Lower lobe of right lung (tissue), 2 donors: Measurements from ENCODE around the gene CEP128. TPM values are rescaled to one million over a fixed set of nuclear protein-coding genes. Genes with fewer than 3 reads are reported as not detected.

Source experiments
- ATAC-seq, 2 donors: fragments of 200-7000 bp; cut with Tn5 transposase; one replicate each; pipeline ENCODE4 v1.9.1; 2020 to 2022; ENCODE audit warnings: mild to moderate bottlenecking in 2 of 2, moderate library complexity in 2 of 2
- DNase-seq: peaks from one replicate; pipeline ENCODE4 v3.0.0-alpha.2; 2020
- H3K27ac ChIP-seq: fragments of 200-600 bp; one replicate; pipeline ENCODE4 v1.8.0; 2022
- H3K27me3 ChIP-seq: fragments of 200-600 bp; one replicate; pipeline ENCODE4 v1.8.0; 2022; ENCODE audit warnings: low read depth
- H3K36me3 ChIP-seq: fragments of 200-600 bp; one replicate; pipeline ENCODE4 v1.8.0; 2022; ENCODE audit warnings: mild to moderate bottlenecking
- H3K4me1 ChIP-seq: fragments of 200-600 bp; one replicate; pipeline ENCODE4 v1.8.0; 2022
- H3K4me3 ChIP-seq: fragments of 200-600 bp; one replicate; pipeline ENCODE4 v1.8.0; 2022; ENCODE audit warnings: mild to moderate bottlenecking
- H3K9me3 ChIP-seq: fragments of 200-600 bp; one replicate; pipeline ENCODE4 v1.8.0; 2022
- intact Hi-C: fragments of 100-400 bp; cut with DNase I; formaldehyde crosslinking; loops from one replicate; pipeline ENCODE4 v1.11.0; 2022
- total RNA-seq: library from RNA; stranded (reverse); fragmentation: NEBNext Ultra II Directional; extraction: Animal tissue kit (Norgen Biotek cat#: 25700); gene quantifications from one replicate; pipeline ENCODE4 v1.2.1, GENCODE V29; 2021
- TF ChIP-seq, protein P1 (sequence below): fragments of 200-600 bp; IDR thresholded peaks from one replicate; pipeline ENCODE4 v1.8.0; 2022; ENCODE audit warnings: antibody characterized with exemption, mild to moderate bottlenecking
- donor health status: DM: no; HTN: yes; CAD: no; lungs with severe emphysema.

Gene CEP128
- total RNA-seq, 1 donor from 2014 or later = 11.5 TPM

GRCh38 chr14:80981673-80982072, 40.1 kb upstream of the CEP128 start:
- H3K4me3 ChIP-seq = no peak overlapping the region
- intact Hi-C loops = no loop called here
- H3K36me3 ChIP-seq = no peaks in the 10 kb centered on the region
- ATAC-seq = no peak
- TF ChIP-seq, protein P1, sequence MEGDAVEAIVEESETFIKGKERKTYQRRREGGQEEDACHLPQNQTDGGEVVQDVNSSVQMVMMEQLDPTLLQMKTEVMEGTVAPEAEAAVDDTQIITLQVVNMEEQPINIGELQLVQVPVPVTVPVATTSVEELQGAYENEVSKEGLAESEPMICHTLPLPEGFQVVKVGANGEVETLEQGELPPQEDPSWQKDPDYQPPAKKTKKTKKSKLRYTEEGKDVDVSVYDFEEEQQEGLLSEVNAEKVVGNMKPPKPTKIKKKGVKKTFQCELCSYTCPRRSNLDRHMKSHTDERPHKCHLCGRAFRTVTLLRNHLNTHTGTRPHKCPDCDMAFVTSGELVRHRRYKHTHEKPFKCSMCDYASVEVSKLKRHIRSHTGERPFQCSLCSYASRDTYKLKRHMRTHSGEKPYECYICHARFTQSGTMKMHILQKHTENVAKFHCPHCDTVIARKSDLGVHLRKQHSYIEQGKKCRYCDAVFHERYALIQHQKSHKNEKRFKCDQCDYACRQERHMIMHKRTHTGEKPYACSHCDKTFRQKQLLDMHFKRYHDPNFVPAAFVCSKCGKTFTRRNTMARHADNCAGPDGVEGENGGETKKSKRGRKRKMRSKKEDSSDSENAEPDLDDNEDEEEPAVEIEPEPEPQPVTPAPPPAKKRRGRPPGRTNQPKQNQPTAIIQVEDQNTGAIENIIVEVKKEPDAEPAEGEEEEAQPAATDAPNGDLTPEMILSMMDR = no peak
- no peak overlapping the region for H3K27ac ChIP-seq
- no peaks in the 10 kb centered on the region for H3K9me3 ChIP-seq
- no peaks in the 10 kb centered on the region for H3K27me3 ChIP-seq
- no peaks in the 10 kb centered on the region for H3K4me1 ChIP-seq
- DNase-seq = no peak

DNA sequence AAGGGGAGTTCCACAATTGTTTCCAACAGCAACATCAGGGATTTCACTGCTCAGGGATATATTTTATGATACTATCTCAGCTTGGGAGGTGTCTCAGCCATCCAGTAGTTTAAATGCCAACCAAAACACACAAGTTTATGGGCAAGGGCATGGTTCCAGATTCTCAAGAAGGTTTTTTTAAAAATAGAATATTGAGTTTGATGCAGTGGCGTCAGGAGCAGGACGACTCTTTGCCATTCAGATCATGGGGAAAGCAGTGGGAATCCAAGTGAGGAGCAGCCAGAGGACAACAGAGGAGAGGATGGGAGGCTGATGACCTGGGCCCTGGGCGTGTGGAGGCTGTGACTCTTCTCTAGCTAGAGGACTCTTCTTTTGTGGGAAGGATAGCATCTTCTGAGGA, 39.6 kb upstream of the CEP128 start:
- Histone ChIP-seq H3K27me3 (no peaks in the 10 kb centered on the region), H3K4me1 (no peaks in the 10 kb centered on the region), H3K4me3 (no peak overlapping the region), H3K9me3 (no peaks in the 10 kb centered on the region), H3K27ac (no peak overlapping the region), H3K36me3 (no peaks in the 10 kb centered on the region)
- TF ChIP-seq, protein P1 = no peak
- ATAC-seq = no peak
- no peak for DNase-seq
- intact Hi-C loops = no loop called here

DNA sequence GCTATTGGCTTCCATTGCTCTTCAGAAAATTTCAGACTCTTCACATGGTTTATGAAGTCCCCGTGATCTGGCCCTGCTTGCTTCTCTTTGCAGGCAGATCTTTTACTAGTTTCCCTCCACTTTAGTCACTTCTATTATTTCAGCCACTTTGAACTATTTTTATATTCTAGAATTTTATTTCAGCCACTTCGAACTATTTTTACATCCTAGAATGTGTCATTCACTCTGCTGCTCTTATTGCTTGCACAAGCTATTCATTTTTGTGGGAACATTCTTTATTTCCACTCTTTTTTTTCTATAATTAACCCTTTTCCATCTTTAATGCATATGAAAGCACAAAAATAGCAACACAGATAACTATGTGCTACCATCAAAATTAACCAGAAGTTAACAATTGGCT, 38.4 kb upstream of the CEP128 start:
- ATAC-seq (no peak), DNase-seq (no peak)
- no peaks in the 10 kb centered on the region for H3K36me3 ChIP-seq
- TF ChIP-seq, protein P1 = no peak
- H3K4me3 ChIP-seq = no peak overlapping the region
- intact Hi-C loops = no loop called here
- no peaks in the 10 kb centered on the region for H3K9me3 ChIP-seq
- H3K27me3 ChIP-seq = no peaks in the 10 kb centered on the region
- no peaks in the 10 kb centered on the region for H3K4me1 ChIP-seq
- H3K27ac ChIP-seq = no peak overlapping the region

GRCh38 chr14:80978403-80978802, 36.9 kb upstream of the CEP128 start:
- intact Hi-C loops = no loop called here
- Histone ChIP-seq H3K27me3 (no peaks in the 10 kb centered on the region), H3K36me3 (no peaks in the 10 kb centered on the region), H3K4me1 (no peaks in the 10 kb centered on the region), H3K27ac (no peak overlapping the region), H3K4me3 (no peak overlapping the region), H3K9me3 (no peaks in the 10 kb centered on the region)
- TF ChIP-seq, protein P1 = no peak
- DNase-seq = no peak
- ATAC-seq = no peak

GRCh38 chr14:80977221-80977620, 35.7 kb upstream of the CEP128 start:
- H3K9me3 ChIP-seq = no peaks in the 10 kb centered on the region
- intact Hi-C loops = no loop called here
- ATAC-seq (no peak), DNase-seq (no peak)
- no peaks in the 10 kb centered on the region for H3K36me3 ChIP-seq
- no peak overlapping the region for H3K4me3 ChIP-seq
- no peaks in the 10 kb centered on the region for H3K4me1 ChIP-seq
- H3K27me3 ChIP-seq = no peaks in the 10 kb centered on the region
- H3K27ac ChIP-seq = no peak overlapping the region
- TF ChIP-seq, protein P1 = no peak

GRCh38 chr14:80974679-80975078, 33.1 kb upstream of the CEP128 start:
- H3K4me3 ChIP-seq = no peak overlapping the region
- TF ChIP-seq, protein P1 = no peak
- DNase-seq = no peak
- no peak overlapping the region for H3K27ac ChIP-seq
- H3K9me3 ChIP-seq = no peaks in the 10 kb centered on the region
- H3K27me3 ChIP-seq = no peaks in the 10 kb centered on the region
- no peak for ATAC-seq
- H3K36me3 ChIP-seq = no peaks in the 10 kb centered on the region
- intact Hi-C loops = no loop called here
- no peaks in the 10 kb centered on the region for H3K4me1 ChIP-seq
